H1 (cell line): ENCODE measurements around the gene METTL14. TPM values are rescaled to one million over a fixed set of nuclear protein-coding genes. Genes with fewer than 3 reads are reported as not detected.

Experiments used
- CTCF ChIA-PET: fragments of 300-600 bp; sonication (Branson Sonifier 250); formaldehyde crosslinking; loops from one replicate; lab custom pipeline; 2021; ENCODE audit not compliant: partially characterized antibody; lab: Charles Lee
- POLR2A ChIA-PET: fragments of 300-600 bp; sonication (Branson Sonifier 250); formaldehyde crosslinking; loops from one replicate; lab custom pipeline; 2021; ENCODE audit warnings: inconsistent platforms; ENCODE audit not compliant: partially characterized antibody; lab: Charles Lee
- DNase-seq, 2 experiments: peaks; one replicate each; pipeline versions ENCODE4 v3.0.0 to v3.0.0-alpha.2; 2010 to 2022; ENCODE audit warnings: low spot score in 2 of 2, low read depth in 1 of 2, mixed read lengths in 1 of 2
- FAIRE-seq: peaks from 2 replicates; lab custom pipeline; 2011; peaks lifted over from hg19 to GRCh38; lab: Jason Lieb, UNC
- H2AFZ ChIP-seq: 2 replicates; pipeline ENCODE4 v1.8.1; 2012; ENCODE audit warnings: low read length, inconsistent platforms
- H2AK5ac ChIP-seq: 2 replicates; pipeline ENCODE4 v1.6.1; 2013; ENCODE audit warnings: low read depth, low read length
- H2BK120ac ChIP-seq: replicated peaks from 2 replicates; pipeline ENCODE3; 2013; ENCODE audit warnings: low read depth, low read length, inconsistent platforms
- H2BK12ac ChIP-seq: 2 replicates; pipeline ENCODE4 v1.6.1; 2013; ENCODE audit warnings: low read depth, low read length
- H2BK15ac ChIP-seq: 2 replicates; pipeline ENCODE4 v1.6.1; 2013; ENCODE audit warnings: low read length
- H2BK20ac ChIP-seq: 2 replicates; pipeline ENCODE4 v1.6.1; 2013; ENCODE audit warnings: low read length
- H2BK5ac ChIP-seq: 2 replicates; pipeline ENCODE4 v1.6.1; 2013; ENCODE audit warnings: low read depth, low read length
- H3K14ac ChIP-seq: 2 replicates; pipeline ENCODE4 v1.6.1; 2013; ENCODE audit warnings: inconsistent platforms; ENCODE audit not compliant: insufficient read length
- H3K18ac ChIP-seq: 2 replicates; pipeline ENCODE4 v1.6.1; 2013; ENCODE audit warnings: low read length; ENCODE audit errors: extremely low read depth
- H3K23ac ChIP-seq: 2 replicates; pipeline ENCODE4 v1.6.1; 2013; ENCODE audit warnings: inconsistent platforms; ENCODE audit not compliant: insufficient read length
- H3K23me2 ChIP-seq: 2 replicates; pipeline ENCODE4 v1.6.1; 2013; ENCODE audit warnings: low read depth, low read length
- H3K27ac ChIP-seq: 2 replicates; pipeline ENCODE4 v1.6.1; 2011; ENCODE audit warnings: low read depth, low read length, inconsistent platforms
- H3K27me3 ChIP-seq, 4 experiments: replicated peaks in 1 of 4; 1 replicate in 1 of 4; 2 replicates in 3 of 4; pipeline versions ENCODE4 v1.6.1 to v1.8.1; 2011 to 2013; ENCODE audit warnings: low read length in 3 of 4, mild to moderate bottlenecking in 3 of 4, inconsistent platforms in 2 of 4, mixed read lengths in 2 of 4, moderate library complexity in 1 of 4; ENCODE audit not compliant: control insufficient read depth in 3 of 4, insufficient read depth in 3 of 4; ENCODE audit errors: extremely low read depth in 1 of 4
- H3K36me3 ChIP-seq, 4 experiments: 2 replicates each; pipeline versions ENCODE4 v1.6.1 to v1.8.1; 2011 to 2013; ENCODE audit warnings: mild to moderate bottlenecking in 4 of 4, low read length in 3 of 4, moderate library complexity in 2 of 4, control low read depth in 1 of 4, inconsistent platforms in 1 of 4; ENCODE audit not compliant: insufficient read depth in 4 of 4, control insufficient read depth in 2 of 4
- H3K4ac ChIP-seq: replicated peaks from 2 replicates; pipeline ENCODE3; 2013; ENCODE audit warnings: low read length, low read depth, mixed read lengths, inconsistent platforms; ENCODE audit not compliant: insufficient read length
- H3K4me1 ChIP-seq, 4 experiments: replicated peaks in 1 of 4; 1 replicate in 1 of 4; 2 replicates in 3 of 4; pipeline versions ENCODE4 v1.6.1 to v1.8.1; 2011 to 2013; ENCODE audit warnings: low read length in 3 of 4, inconsistent platforms in 2 of 4, mixed read lengths in 1 of 4; ENCODE audit not compliant: insufficient read depth in 4 of 4, control insufficient read depth in 3 of 4
- H3K4me2 ChIP-seq, 2 experiments: 2 replicates each; pipeline versions ENCODE4 v1.6.1 to v1.8.1; 2011 to 2013; ENCODE audit warnings: low read depth in 2 of 2, low read length in 2 of 2, control low read depth in 1 of 2, inconsistent platforms in 1 of 2, mild to moderate bottlenecking in 1 of 2; ENCODE audit not compliant: insufficient read depth in 1 of 2
- H3K4me3 ChIP-seq, 4 experiments: fragments of 200-600, 300-600 bp in 1 of 4; sonication (generic), shearing (Covaris generic), sonication (Bioruptor Twin) in 1 of 4; 2 replicates each; pipeline versions ENCODE4 v1.5.1 to v1.8.1; 2011 to 2016; ENCODE audit warnings: low read length in 4 of 4, low read depth in 3 of 4, control low read depth in 2 of 4, inconsistent platforms in 2 of 4, mild to moderate bottlenecking in 2 of 4, mixed read lengths in 1 of 4, moderate library complexity in 1 of 4; ENCODE audit not compliant: insufficient read depth in 2 of 4; ENCODE audit errors: extremely low read depth in 1 of 4
- H3K56ac ChIP-seq: replicated peaks from 2 replicates; pipeline ENCODE3; 2013; ENCODE audit warnings: low read depth, mild to moderate bottlenecking, mixed read lengths, low read length, inconsistent platforms; ENCODE audit not compliant: insufficient read length
- H3K79me1 ChIP-seq: 2 replicates; pipeline ENCODE4 v1.6.1; 2013; ENCODE audit warnings: low read depth, low read length, control low read depth
- H3K79me2 ChIP-seq, 2 experiments: 2 replicates each; pipeline versions ENCODE4 v1.6.1 to v1.8.1; 2012 to 2013; ENCODE audit warnings: low read length in 2 of 2, mild to moderate bottlenecking in 2 of 2, inconsistent platforms in 1 of 2; ENCODE audit not compliant: insufficient read depth in 2 of 2, control insufficient read depth in 1 of 2
- H3K9ac ChIP-seq, 4 experiments: replicated peaks in 1 of 4; 1 replicate in 1 of 4; 2 replicates in 3 of 4; pipeline versions ENCODE4 v1.6.1 to v1.8.1; 2011 to 2013; ENCODE audit warnings: low read depth in 3 of 4, low read length in 3 of 4, control low read depth in 2 of 4, mild to moderate bottlenecking in 2 of 4, moderate library complexity in 2 of 4, inconsistent platforms in 1 of 4; ENCODE audit errors: extremely low read depth in 1 of 4
- H3K9me3 ChIP-seq, 2 experiments: 2 replicates each; pipeline versions ENCODE4 v1.6.1 to v1.8.1; 2012 to 2013; ENCODE audit warnings: mild to moderate bottlenecking in 2 of 2, moderate library complexity in 2 of 2, control low read depth in 1 of 2, inconsistent platforms in 1 of 2, low read depth in 1 of 2, low read length in 1 of 2, mixed read lengths in 1 of 2; ENCODE audit not compliant: insufficient read depth in 2 of 2
- H4K20me1 ChIP-seq, 2 experiments: replicated peaks in 1 of 2; 2 replicates each; pipeline versions ENCODE3 to v1.8.1; 2011 to 2013; ENCODE audit warnings: inconsistent platforms in 2 of 2, low read length in 2 of 2, mild to moderate bottlenecking in 1 of 2; ENCODE audit not compliant: insufficient read depth in 2 of 2, control insufficient read depth in 1 of 2
- H4K5ac ChIP-seq: 2 replicates; pipeline ENCODE4 v1.6.1; 2013; ENCODE audit warnings: low read length, low read depth, mixed read lengths, inconsistent platforms; ENCODE audit not compliant: insufficient read length
- H4K8ac ChIP-seq: 2 replicates; pipeline ENCODE4 v1.8.0; 2013; ENCODE audit warnings: mild to moderate bottlenecking, moderate library complexity, low read length, inconsistent platforms; ENCODE audit not compliant: insufficient read depth; ENCODE audit errors: extremely low read depth
- H4K91ac ChIP-seq: replicated peaks from 2 replicates; pipeline ENCODE3; 2013; ENCODE audit warnings: low read length, mixed read lengths, inconsistent platforms; ENCODE audit not compliant: insufficient read length
- ASH2L ChIP-seq: fragments of 200-600, 300-600 bp; sonication (generic); IDR thresholded peaks from one replicate; pipeline ENCODE4 v1.7.1; 2017; ENCODE audit warnings: low read length
- CHD1 ChIP-seq: IDR thresholded peaks from 2 replicates; pipeline ENCODE4 v1.6.1; 2012; ENCODE audit warnings: low read depth, low read length, improper control_type of control experiment
- E2F6 ChIP-seq: IDR thresholded peaks from 2 replicates; pipeline ENCODE4 v1.6.1; 2012; ENCODE audit warnings: inconsistent platforms
- EP300 ChIP-seq, 2 experiments: IDR thresholded peaks; 1 replicate in 1 of 2; 2 replicates in 1 of 2; pipeline ENCODE4 v1.6.1; 2011 to 2012; ENCODE audit warnings: low read depth in 2 of 2, low read length in 2 of 2, mild to moderate bottlenecking in 2 of 2, borderline replicate concordance in 1 of 2, inconsistent platforms in 1 of 2, moderate library complexity in 1 of 2
- POLR2AphosphoS5 ChIP-seq: IDR thresholded peaks from 2 replicates; pipeline ENCODE4 v1.6.1; 2011; ENCODE audit warnings: low read depth, low read length
- SIN3A ChIP-seq, 2 experiments: IDR thresholded peaks in 1 of 2; conservative IDR thresholded peaks in 1 of 2; 2 replicates each; pipeline ENCODE4 v1.6.1; 2011 to 2012; ENCODE audit warnings: low read length in 2 of 2, improper control_type of control experiment in 1 of 2, low read depth in 1 of 2, mild to moderate bottlenecking in 1 of 2
- WGBS, 2 experiments: shearing (Covaris generic) in 1 of 2; methylation state at CpG; one replicate each; pipeline versions ENCODE4 v1.1.6 to v1.1.7; 2013 to 2015; ENCODE audit warnings: low lambda C conversion rate in 2 of 2, mixed read lengths in 2 of 2, inconsistent platforms in 1 of 2, low coverage in 1 of 2, missing lambda C conversion rate in 1 of 2; ENCODE audit not compliant: insufficient replicate concordance in 2 of 2, insufficient coverage in 1 of 2, insufficient read length in 1 of 2; ENCODE audit errors: extremely low coverage in 1 of 2, missing lambda C conversion rate in 1 of 2; 5-methylcytosine and 5-hydroxymethylcytosine counted together
- polyA plus RNA-seq, 7 experiments: library from polyadenylated mRNA; depleted of rRNA in 3 of 7; stranded (reverse) in 5 of 7; unstranded in 2 of 7; fragments of >200 nt in 5 of 7; fragments of 200-250 nt in 2 of 7; gene quantifications; 1 replicate in 5 of 7; 2 replicates in 1 of 7; 4 replicates in 1 of 7; pipeline versions ENCODE4 v1.2.1 to v1.2.3, GENCODE V29; 2011 to 2013; ENCODE audit warnings: missing spikeins in 2 of 7, mixed read lengths in 2 of 7
- total RNA-seq: library from RNA; stranded (reverse); fragmentation: NEBNext Ultra II Directional; extraction: Animal tissue kit (Norgen Biotek cat#: 25700); gene quantifications from 2 replicates; pipeline ENCODE4 v1.2.1, GENCODE V29; 2021
- TF ChIP-seq, protein P1 (sequence below): IDR thresholded peaks from 2 replicates; pipeline ENCODE4 v1.6.1; 2012; ENCODE audit warnings: low read length, inconsistent platforms
- TF ChIP-seq, protein P2 (sequence below), 3 experiments: IDR thresholded peaks; 1 replicate in 2 of 3; 2 replicates in 1 of 3; pipeline versions ENCODE4 v1.5.1 to v1.6.1; 2011; ENCODE audit warnings: low read length in 3 of 3, mild to moderate bottlenecking in 3 of 3, inconsistent platforms in 2 of 3, low read depth in 1 of 3, moderate library complexity in 1 of 3; ENCODE audit not compliant: insufficient read depth in 1 of 3; ENCODE audit errors: control extremely low read depth in 1 of 3

The METTL14 gene
- total and polyA plus RNA-seq, 2 of the 8 experiments (the other 6 are each of a cell fraction or from before 2014, with no cell fraction given) = 8.8 to 57.3 TPM

GRCh38 chr4:118760092-118760491 lies 74.9 kb downstream of the METTL14 start:
- Histone ChIP-seq H4K91ac (no peak overlapping the region), H3K23ac (no peak overlapping the region), H2BK5ac (no peak overlapping the region), H3K4me2 (no peak overlapping the region), H2BK15ac (no peak overlapping the region), H2BK20ac (no peak overlapping the region), H3K4ac (no peak overlapping the region), H4K5ac (no peak overlapping the region), H4K20me1 (no peaks in the 10 kb centered on the region), H3K4me3 (no peak overlapping the region), H2BK120ac (no peak overlapping the region), H2AFZ (no peak overlapping the region), H3K79me1 (no peaks in the 10 kb centered on the region), H3K27me3 (no peaks in the 10 kb centered on the region), H3K56ac (no peak overlapping the region), H3K27ac (no peak overlapping the region), H2BK12ac (no peak overlapping the region), H3K9me3 (no peaks in the 10 kb centered on the region), H3K79me2 (no peaks in the 10 kb centered on the region), H3K9ac (no peak overlapping the region), H3K14ac (no peak overlapping the region), H4K8ac (no peak overlapping the region), H3K18ac (no peak overlapping the region), H3K4me1 (peaks cover 0 to 4% (median 0%) of the 10 kb centered on the region in 4 experiments; a peak in 2 of 7 replicates), H3K36me3 (peaks cover 3 to 47% (median 16%) of the 10 kb centered on the region in 4 experiments; a peak in 7 of 8 replicates), H3K23me2 (no peaks in the 10 kb centered on the region), H2AK5ac (no peak overlapping the region)
- FAIRE-seq (no peak), DNase-seq (no peak)
- POLR2A ChIA-PET = no interaction called here
- TF ChIP-seq, protein P1, sequence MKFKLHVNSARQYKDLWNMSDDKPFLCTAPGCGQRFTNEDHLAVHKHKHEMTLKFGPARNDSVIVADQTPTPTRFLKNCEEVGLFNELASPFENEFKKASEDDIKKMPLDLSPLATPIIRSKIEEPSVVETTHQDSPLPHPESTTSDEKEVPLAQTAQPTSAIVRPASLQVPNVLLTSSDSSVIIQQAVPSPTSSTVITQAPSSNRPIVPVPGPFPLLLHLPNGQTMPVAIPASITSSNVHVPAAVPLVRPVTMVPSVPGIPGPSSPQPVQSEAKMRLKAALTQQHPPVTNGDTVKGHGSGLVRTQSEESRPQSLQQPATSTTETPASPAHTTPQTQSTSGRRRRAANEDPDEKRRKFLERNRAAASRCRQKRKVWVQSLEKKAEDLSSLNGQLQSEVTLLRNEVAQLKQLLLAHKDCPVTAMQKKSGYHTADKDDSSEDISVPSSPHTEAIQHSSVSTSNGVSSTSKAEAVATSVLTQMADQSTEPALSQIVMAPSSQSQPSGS = no peak
- TF ChIP-seq, protein P2, sequence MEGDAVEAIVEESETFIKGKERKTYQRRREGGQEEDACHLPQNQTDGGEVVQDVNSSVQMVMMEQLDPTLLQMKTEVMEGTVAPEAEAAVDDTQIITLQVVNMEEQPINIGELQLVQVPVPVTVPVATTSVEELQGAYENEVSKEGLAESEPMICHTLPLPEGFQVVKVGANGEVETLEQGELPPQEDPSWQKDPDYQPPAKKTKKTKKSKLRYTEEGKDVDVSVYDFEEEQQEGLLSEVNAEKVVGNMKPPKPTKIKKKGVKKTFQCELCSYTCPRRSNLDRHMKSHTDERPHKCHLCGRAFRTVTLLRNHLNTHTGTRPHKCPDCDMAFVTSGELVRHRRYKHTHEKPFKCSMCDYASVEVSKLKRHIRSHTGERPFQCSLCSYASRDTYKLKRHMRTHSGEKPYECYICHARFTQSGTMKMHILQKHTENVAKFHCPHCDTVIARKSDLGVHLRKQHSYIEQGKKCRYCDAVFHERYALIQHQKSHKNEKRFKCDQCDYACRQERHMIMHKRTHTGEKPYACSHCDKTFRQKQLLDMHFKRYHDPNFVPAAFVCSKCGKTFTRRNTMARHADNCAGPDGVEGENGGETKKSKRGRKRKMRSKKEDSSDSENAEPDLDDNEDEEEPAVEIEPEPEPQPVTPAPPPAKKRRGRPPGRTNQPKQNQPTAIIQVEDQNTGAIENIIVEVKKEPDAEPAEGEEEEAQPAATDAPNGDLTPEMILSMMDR (IDR thresholded peaks at IDR 0.05; ENCODE audit: control extremely low read depth in 1 of 3, insufficient read depth in 1 of 3, low read depth in 1 of 3, low read length in 3 of 3) = no peak
- TF ChIP-seq E2F6 (no peak), SIN3A (conservative IDR thresholded peaks at IDR 0.05 in 1 of 2, IDR thresholded peaks at IDR 0.05 in 1 of 2; ENCODE audit: low read depth in 1 of 2, low read length in 2 of 2) (no peak), CHD1 (no peak), EP300 (IDR thresholded peaks at IDR 0.05; ENCODE audit: borderline replicate concordance in 1 of 2, low read depth in 2 of 2, low read length in 2 of 2) (no peak), POLR2AphosphoS5 (no peak), ASH2L (no peak)
- CTCF ChIA-PET = interaction anchor here (0.7 to 1.3 kb wide), 3 partner anchors 11 to 124 kb away, joined by 3 to 6 read pairs (median 4); no protein-coding TSS in a partner anchor
- 96% methylated on average over 3 of the region's 3 CpGs; no CpG with 5 or more reads in 1 of the 2 experiments for WGBS, 2 experiments
